ENCODE measurements around the gene NDUFA13.
A peak's percentile ranks its signal among the peaks of the same experiment; 100 is the strongest.

The NDUFA13 gene

DNA sequence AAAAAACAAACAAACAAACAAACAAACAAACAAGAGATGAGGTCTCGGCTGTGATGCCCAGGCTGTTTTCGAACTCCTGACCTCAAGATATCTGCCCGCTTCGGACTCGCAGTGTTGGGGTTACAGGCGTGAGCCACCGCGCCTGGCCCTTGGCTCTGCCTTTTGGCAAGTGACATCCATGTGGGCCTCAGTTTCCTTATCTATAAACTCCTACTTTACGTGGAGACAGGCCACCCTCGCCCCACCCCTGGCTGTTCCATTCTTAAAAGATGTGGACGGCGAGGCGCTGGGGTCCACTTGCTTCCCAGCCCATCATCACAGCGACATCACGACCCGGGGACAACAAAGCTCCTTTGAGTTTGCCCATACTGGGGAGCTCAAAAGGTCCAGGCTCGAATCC lies 2.3 kb upstream of the NDUFA13 start:
- no peak for DNase-seq

- no peak for DNase-seq
These were observed 1.8 kb upstream of the NDUFA13 start for GRCh38 chr19:19514215-19514657.

DNA sequence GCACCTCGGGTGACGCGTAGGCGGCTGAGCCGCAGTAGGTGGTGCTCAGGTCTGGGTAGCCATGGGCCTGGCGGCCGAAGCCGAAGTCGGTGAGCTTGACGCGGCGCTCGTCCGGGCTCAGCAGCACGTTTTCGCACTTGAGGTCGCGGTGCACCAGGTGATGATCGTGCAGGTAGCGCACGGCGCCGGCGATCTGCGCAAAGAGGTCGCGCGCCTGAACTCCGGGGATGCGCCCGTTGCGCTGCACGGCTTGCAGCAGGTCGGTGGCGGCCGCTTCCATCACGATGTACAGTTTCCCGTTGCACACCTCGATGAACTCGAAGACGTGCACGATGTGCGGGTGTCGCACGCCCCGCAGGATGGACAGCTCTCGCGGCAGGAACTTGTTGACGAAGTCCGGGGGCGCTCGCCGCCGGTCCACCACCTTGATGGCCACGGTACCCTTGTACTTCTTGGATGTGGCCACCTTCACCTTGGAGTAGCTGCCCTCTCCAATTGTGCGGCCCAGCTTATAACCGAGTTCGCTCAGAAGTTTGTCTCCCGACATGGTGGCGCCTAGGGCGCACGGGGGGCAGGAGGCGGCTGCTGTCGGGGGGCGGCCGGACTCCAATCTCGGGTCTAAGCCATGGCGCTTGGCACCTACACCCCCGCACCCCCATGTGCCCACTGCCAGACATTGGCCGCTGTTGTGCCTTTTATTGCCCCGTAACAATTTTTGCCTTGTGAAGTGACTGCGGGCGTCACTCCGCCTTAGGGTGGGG lies 964 bp upstream of the NDUFA13 start, which contains the start of gene TSSK6:
Gene TSSK6, minus strand, starts transcription at position 668 of the 761 bp plus-strand sequence. Its CDS starts 121 bp downstream, at position 547.
- no peak for DNase-seq

DNA sequence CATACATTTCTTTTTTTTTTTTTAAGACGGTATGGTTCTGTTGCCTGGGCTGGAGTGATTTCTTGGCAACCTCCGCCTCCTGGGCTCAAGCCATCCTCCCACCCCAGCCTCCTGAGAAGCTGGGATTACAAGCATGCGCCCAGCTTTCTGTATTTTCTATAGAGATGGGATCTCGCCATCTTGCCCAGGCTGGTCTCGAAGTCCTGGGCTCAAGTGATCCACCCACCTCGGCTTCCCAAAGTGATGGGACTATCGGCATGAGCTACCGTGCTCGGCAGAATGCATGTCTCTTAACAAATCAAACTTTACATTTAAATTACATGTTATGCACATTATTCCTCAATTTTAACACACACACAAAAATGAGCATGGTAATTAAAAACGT lies 1.2 kb downstream of the NDUFA13 start:
- DNase-seq, result no peak

GRCh38 chr19:19520989-19521388 lies 5.0 kb downstream of the NDUFA13 start:
- no peak for DNase-seq

GRCh38 chr19:19523177-19523576 lies 7.2 kb downstream of the NDUFA13 start:
- DNase-seq, result no peak

DNA sequence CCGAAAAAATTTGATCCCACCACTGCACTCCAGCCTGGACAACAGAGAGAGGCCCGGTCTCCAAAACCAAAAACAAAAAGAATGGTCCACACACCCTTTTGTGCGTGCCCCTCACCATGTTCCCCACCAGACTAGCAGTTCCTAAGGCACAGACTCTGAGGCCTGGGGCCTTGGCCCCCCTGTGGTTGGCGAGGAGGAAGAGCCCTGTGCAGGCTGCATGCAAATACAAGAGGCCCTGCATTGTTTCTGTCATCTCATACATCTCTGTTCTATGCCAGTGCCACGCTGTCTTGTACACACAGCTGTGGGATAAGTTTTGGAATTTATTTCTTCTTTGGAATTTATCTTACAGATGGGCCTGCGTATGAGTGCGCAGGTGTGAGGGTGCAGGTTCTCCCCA lies 8.0 kb downstream of the NDUFA13 start:
- DNase-seq, result peak; percentile 39 to 62

DNA sequence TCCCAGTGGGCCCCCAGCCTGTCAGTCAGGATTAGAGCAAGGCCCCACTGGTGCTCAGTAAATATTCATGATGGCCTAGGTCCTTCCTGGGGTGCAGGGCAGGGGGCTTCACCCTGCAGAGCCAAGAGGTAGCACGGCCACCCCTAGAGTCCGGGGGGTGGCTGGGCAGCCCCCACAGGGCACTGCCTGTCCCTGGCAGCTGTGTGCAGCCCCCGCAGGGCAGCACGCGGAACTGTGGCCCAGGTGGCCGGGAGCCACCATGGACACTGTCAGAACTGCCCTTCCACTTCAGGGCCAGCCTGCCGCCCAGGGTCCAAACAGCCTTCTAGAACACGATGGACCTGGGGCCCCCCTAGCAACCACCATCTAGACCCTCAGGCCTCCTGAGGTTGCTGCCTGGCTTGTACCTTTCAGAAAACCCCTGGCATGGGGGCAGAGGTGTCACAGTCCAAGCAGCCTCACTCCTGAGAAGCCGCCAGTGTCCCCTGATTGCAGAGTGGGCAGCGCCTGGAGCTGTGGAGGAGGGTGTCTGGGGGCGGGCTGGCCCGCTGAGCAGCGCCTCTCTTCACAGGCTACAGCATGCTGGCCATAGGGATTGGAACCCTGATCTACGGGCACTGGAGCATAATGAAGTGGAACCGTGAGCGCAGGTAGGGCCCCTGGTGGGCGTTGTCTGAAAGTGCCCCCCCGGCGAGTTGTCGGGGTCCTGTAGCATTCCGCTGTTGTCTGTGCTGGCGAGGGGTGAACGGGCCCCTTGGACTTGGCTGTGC lies 9.8 kb downstream of the NDUFA13 start:
- no peak for DNase-seq

DNA sequence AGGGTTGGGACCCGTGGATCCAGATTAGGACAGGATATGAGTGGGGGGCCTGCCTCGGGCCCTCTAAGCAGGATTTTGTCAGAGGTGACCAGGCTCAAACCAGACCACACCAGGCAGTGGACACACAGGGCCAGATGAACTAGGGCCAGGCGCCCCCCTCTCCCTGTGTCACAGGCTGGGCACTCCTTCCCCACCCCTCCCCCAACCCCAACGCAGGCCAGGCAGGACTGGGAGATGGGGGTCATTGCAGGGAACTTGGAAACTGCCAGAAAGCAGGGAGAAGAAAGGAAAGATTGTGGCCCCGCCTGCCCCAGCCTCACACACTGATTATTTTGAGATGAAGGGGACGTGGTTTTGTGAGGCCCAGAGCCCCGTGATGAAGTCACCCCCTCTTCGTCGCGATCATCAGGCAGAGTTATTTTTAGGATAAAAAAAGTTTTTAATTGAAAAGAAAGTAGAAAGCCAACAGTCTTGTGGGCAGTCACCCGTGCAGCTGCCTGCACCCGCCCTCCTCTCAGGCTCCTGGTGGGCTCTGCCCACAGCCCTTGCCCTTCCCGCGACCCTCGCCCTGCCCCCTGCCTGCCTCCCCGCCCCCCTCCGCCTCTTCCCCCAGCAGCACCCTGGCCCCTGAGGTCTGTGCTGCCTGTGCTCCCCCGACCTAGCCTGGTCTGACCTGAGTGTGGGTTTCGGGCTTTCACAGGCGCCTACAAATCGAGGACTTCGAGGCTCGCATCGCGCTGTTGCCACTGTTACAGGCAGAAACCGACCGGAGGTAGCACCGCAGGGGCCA lies 10.8 kb downstream of the NDUFA13 start:
- no peak for DNase-seq

DNA sequence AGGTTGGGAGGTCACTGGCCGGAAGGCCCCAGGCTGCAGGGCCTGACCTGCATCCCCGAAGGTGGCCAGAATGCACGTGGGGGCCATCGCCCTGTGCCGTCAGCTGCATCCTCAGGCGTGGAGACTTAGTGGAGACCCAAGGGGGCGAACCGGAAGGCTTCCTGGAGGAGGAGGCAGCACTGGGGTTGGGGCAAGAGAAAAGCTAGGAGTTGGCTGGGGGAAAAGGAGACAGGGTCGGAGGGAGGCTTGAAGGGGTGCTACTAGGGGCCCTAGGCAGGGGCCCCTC lies 11.3 kb downstream of the NDUFA13 start:
- no peak for DNase-seq

- DNase-seq, result no peak
These were observed 11.9 kb downstream of the NDUFA13 start for GRCh38 chr19:19527674-19528625.

DNA sequence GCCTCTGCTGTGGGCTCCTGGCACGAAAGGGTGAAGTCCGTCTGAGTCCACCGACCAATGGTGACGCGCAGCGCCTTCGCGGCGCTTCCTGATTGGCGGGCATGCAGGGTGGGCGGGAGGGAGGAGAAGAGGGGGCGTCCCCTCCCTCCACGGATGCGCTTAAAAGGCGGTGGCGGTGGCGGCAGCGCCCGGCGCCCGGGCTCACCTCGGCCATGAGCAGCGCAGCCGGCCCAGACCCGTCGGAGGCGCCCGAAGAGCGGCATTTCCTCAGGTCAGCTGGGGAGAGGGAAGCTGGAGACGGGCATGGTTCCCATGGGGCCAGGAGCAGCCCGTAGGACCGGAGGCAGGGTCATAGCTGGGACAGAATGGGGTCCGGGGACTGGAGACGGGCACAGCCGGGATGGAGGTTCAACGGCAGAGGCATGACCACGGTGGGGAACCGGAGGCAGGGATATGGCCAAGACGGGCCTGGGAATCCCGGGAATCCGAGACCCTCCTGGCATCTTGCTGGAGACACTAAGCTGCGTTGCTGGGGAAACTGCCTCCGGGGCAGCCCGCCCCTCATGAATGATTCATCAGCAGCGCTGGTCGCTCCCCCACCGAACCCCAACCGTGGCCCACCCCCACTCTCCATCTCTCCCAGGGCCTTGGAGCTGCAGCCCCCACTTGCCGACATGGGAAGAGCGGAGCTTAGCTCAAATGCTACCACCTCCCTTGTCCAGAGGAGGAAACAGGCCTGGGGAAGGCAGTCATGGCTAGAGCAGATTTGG lies 12.9 kb downstream of the NDUFA13 start, which contains the start of gene YJEFN3:
Gene YJEFN3, plus strand, starts transcription at position 191 of the 770 bp plus-strand sequence. Its CDS starts 22 bp downstream, at position 213.
- DNase-seq, result no peak

GRCh38 chr19:19529783-19530422 lies 13.9 kb downstream of the NDUFA13 start:
- DNase-seq, result no peak

DNA sequence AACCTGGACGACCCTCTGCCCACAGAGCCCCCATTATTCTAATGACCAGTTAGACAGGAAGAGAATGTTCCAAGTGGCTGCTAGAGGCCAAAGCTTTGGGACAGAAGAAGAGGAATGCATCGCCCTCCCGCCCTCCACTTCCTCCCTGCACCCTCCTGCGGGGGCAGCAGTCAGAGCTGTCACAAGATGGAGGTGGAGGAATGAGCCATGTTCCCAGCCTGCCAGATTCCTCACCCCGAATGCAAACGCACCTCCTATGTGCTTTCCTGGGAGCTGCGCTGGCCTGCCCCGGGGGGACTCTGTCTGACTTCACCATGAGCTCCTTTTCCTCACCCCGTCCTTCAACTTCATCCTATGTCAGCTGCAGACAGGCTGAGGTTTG lies 14.4 kb downstream of the NDUFA13 start:
- no peak for DNase-seq

DNA sequence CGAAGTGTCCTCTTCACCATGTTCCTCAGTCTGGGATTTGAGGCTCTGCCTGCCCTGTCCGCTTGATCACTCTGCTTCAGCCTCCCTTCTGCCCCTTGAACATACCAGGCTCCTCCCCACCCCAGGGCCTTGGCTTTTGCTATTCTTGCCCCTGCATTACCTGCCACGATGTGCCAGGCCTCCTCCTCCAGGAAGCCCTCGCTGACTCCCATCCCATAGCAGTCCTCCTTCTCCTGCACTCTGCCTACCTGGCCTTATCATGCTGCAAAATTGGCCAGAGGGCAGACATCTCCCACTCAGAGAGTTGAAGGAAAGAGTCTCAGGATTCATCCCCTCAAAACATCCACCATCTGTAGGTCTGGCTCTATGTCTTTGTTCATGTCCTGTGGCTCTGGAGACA lies 14.9 kb downstream of the NDUFA13 start:
- DNase-seq, result no peak

GRCh38 chr19:19531951-19532805 lies 16.2 kb downstream of the NDUFA13 start:
- DNase-seq, result peak in 1 of 2 experiments; percentile 68

- no peak for DNase-seq
These were observed 17.0 kb downstream of the NDUFA13 start for GRCh38 chr19:19532806-19533701.

DNA sequence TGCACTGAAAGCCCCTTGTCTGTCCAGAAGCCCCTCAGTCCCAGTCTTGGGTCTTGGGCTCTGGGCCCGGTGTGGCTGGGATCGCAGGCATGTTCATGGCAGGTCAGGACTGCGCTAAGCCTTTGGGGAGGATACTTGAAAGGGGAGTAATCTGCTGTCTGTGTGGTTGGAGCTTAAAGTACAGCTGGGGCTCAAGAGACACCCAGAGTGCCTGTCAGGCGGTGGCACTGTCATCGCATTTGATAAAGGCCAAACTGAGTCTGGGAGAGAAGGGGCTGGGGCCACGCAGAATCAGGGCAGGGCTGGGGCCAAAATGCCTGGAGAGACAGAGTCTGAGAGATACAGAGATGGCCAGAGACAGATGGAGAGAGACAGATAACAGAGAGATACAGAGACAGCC lies 17.8 kb downstream of the NDUFA13 start:
- DNase-seq, result no peak
